Measurements from ENCODE around the gene FERD3L.

The FERD3L gene

DNA sequence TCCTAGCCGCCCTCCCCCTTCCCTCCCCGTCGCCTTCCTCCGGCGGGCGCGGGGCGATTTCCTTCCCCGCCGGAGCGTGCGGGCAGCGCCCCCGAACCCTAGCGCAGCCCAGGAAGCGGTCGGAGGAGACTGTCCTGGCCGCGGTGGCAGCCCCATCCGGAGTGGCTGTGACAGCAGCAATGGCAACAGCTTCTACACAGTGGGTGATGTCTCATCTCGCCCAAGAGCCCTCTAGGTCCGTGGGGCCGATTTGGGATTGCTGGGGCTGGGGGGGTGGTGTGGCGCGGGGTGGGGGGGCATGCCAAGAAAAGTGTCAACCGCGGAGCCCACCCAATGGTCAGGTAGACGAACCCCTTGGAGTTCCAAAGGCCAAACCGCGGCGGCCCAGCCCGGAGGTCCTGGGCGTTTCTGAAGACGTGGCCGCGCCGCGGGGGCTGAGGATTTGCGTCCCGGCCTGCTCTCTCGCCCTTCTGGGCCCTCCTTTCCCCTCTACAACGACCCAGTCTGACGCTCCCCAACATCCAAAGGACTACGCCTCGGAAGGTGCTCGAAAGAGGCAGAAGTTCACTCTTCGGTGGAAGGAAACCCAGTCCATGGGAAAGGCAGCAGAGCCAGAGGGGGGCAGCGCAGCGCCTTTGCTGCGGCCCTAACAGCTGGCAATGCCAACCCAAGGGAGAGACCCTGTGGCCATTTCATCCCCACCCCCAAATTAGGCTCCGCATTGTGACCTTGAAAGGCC lies 27.2 kb downstream of the FERD3L start:
- no peak for DNase-seq
- in situ Hi-C loops (cut with MboI; ENCODE audit: low pct_unique_long_range_greater_than_20kb, low sequenced_read_pairs): no loop called here

DNA sequence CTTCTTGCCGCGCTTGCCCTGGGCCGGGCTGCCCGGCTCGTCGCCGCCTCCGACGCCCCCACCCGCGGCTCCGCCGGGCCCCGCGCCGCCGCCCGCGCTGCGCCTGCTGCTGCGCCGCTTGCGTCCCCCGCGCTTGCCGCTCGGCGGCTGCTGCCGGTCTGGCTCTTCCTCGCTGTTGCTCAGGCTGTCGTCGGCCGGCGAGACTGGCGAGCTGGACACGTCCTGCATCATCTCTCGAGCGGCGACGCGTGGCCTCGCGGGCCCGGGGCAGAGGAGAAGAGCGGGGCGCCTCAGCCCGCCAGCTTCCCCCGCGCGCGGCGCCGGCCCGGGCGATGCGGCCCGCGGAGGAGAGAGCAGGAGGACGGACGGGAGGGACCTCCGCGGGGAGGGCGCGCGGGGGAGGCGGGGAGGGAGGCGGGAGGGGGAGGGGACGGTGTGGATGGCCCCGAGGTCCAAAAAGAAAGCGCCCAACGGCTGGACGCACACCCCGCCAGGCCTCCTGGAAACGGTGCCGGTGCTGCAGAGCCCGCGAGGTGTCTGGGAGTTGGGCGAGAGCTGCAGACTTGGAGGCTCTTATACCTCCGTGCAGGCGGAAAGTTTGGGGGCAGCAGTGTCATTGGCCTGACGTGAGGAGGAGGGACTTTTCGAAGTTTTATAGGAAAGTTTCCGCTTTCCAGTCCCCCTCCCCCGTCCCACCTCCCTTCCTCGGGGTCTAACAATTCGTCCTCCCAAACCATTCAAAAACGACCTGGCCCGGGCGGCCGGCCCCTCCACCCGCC lies 27.9 kb downstream of the FERD3L start, which contains the start of gene TWIST1:
TWIST1 (minus strand) TSS at position 546 of the 779 bp plus-strand sequence; CDS start at position 231, 315 bp downstream.
- in situ Hi-C loops (cut with MboI; ENCODE audit: low pct_unique_long_range_greater_than_20kb, low sequenced_read_pairs): no loop called here
- peak; percentile 82 for DNase-seq

DNA sequence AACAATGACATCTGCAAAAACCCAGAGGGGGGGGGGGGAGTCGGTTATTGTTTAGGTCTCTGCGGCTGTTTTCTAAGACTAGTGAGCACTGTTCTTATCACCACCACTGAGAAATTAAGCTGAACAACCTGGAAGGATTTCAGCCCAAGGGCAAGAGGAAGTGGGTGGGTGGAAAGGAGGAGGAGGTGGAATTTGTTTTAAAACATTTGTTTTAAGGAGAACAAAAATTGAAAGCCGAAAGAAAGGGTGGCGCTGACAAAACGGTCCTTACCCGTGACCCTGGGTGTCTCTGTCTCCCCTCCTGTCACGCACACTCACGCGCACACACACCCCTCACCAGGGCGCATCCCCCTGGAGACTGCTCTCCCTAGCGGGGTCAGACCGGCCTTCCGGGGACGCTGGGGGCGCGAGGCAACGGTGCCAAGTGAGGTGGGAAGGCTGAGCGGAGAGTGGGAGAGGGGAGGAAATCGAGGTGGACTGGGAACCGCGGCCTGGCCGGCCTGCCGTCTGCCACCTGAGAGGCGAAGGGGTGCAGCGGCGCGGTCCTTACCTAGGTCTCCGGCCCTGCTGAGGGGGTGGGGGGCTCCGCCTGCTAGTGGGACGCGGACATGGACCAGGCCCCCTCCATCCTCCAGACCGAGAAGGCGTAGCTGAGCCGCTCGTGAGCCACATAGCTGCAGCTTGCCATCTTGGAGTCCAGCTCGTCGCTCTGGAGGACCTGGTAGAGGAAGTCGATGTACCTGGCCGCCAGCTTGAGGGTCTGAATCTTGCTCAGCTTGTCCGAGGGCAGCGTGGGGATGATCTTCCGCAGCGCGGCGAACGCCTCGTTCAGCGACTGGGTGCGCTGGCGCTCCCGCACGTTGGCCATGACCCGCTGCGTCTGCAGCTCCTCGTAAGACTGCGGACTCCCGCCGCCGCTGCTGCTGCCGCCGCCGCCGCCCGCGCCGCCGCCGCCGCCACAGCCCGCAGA lies 28.8 kb downstream of the FERD3L start:
- DNase-seq: peak; percentile 67
- in situ Hi-C loops (cut with MboI; ENCODE audit: low pct_unique_long_range_greater_than_20kb, low sequenced_read_pairs): no loop called here

DNA sequence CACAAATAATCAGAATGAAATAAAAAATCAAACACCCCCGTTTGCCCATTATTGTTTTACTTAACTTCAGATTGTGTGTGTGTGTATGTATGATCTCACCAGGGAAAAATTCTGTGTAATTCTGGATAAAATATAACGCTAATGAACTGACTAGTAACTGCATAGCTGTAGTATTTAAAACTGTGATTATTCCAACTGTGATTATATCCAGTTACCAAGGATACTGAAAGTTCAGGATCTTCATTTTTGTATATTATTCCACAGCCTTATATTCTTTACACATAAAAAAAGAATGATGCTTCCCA lies 30.7 kb downstream of the FERD3L start:
- in situ Hi-C loops (cut with MboI; ENCODE audit: low pct_unique_long_range_greater_than_20kb, low sequenced_read_pairs): no loop called here
- no peak for DNase-seq

DNA sequence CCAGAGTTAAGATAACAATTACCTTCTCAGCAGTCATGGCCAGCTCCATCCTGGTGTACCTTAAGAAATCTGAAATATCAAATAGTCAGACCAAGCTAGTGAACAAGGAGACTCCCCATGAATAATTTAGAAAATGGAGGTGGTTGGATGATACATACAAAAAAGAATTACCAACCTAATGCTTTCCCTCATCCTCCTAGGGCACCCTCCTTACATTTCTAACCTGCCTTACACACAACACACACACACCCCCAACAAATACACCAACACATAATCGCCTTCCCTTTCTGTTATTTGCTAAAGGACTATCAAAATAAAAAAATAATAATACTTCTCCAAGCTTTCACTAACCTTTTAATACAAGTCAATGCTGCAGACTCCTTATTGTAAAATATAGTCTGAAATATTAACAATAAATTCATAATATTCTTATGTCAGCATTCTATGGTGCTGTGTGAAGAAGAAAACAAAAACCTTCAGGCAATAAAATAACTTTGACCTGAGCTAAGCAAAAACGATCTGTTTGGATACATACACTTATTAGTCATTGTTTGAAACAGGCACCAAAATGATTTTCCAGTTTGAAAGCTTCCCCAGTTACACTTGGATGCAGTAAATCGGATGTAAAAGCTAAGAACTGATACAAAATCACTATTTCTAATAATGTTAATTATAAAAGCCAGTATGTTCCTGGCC lies 31.2 kb downstream of the FERD3L start:
- in situ Hi-C loops (cut with MboI; ENCODE audit: low pct_unique_long_range_greater_than_20kb, low sequenced_read_pairs): no loop called here
- DNase-seq: no peak

DNA sequence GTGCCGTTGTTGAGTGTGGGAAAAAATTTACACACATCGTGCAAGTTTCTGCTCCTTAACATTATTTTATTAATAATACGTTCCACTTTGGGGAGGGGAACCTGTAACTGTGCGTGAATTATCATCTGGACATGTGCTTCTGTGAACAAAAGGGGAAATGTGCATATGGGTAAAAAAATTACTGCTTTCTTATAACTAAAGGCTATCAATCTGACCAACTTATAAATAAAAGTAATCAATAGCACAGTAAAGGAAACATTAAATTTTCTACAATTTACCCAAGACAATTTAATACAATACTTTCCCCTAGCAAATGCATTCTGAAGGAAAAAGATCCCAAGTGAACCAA lies 32.2 kb downstream of the FERD3L start:
- in situ Hi-C loops (cut with MboI; ENCODE audit: low pct_unique_long_range_greater_than_20kb, low sequenced_read_pairs): no loop called here
- no peak for DNase-seq

DNA sequence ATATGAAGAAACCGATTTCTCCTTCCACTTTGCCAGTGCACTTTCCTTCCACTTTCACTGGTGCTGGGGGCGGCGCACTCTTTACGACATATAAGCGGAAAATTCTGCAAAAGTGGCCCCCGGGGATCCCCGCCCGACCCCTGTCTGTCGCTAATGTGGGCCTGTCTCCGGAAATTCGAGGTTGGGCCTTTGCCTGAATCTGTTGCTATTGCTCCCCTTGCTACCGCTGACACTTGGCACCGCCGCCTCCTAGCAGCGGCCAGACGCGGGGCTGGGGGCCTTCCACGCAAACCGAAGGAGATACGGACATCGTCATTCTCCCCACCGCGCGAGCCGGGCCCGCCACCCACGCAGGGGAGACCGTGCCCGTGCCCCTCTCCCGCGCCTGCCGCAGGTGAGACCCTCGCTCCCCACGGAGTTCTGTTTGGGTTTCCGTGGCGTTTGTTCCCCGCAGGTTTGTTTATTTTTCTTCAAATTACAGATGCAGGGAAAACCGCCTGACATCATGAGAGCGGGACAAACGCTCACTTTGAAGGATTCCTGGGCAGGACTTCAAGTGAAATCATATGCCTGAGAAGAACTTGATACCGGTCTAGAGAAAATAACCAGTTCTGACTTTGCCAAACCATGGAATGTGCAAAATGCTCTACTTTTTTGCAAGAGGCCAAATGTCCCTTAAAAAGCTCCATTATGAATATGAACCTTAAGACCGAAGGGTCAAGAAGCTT lies 32.8 kb downstream of the FERD3L start:
- in situ Hi-C loops (cut with MboI; ENCODE audit: low pct_unique_long_range_greater_than_20kb, low sequenced_read_pairs): no loop called here
- no peak for DNase-seq

DNA sequence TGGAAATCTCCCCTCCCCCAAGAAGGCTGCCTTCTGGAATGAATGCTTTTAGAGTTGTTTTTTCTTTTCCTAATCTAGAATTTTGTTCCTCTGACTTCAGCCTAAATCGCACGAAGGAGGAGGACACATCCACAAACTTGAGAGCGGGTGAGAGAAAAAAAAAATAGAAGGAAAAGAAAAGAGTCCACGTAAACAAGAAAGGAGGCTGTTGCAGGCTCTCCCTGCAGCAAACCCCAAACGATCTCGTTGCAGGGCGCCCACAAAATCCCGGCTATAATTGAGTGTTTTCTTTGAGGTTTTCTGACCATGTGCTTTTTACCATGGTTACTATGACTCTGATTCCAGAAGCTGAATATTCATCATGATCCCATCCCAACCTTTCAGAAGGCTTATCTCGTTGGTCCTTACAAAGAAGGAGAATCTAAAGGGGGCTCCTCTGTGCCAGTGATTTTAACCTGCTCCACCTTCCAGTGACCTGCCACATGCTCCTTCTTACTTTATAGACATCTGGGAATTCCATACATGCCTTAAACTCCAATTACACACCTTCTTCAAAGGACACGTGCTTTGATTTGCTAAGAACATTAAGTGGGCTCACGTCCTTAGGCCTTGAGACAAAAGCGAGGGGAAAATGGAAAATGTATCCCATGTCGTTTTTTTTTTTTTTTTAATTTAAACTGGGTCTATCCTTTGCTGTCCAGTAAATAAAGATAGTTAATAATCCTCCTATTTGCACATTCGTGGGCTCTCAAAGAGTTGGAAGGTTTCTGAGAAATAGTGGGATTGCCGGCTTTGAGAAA lies 33.5 kb downstream of the FERD3L start:
- in situ Hi-C loops (cut with MboI; ENCODE audit: low pct_unique_long_range_greater_than_20kb, low sequenced_read_pairs): no loop called here
- no peak for DNase-seq

DNA sequence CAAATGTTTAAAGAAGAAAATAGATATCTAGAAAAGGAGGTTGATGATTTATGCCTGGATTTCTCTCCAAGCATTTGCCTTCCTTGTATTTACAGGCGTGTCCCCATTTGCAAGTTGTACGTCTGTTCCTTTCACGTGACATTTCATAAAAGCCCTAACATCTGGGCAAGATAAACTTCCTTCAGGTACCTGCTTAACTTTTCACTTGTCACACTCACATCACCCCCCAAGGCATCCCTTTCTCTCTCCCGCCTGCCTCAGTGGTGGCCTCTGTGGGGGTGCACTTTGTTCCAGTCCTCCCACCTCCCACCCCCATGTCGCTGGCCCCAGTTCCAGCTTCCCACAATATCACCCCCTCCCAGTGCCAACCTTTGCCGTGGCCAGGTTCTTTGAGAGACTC lies 34.4 kb downstream of the FERD3L start:
- no peak for DNase-seq
- in situ Hi-C loops (cut with MboI; ENCODE audit: low pct_unique_long_range_greater_than_20kb, low sequenced_read_pairs): no loop called here

DNA sequence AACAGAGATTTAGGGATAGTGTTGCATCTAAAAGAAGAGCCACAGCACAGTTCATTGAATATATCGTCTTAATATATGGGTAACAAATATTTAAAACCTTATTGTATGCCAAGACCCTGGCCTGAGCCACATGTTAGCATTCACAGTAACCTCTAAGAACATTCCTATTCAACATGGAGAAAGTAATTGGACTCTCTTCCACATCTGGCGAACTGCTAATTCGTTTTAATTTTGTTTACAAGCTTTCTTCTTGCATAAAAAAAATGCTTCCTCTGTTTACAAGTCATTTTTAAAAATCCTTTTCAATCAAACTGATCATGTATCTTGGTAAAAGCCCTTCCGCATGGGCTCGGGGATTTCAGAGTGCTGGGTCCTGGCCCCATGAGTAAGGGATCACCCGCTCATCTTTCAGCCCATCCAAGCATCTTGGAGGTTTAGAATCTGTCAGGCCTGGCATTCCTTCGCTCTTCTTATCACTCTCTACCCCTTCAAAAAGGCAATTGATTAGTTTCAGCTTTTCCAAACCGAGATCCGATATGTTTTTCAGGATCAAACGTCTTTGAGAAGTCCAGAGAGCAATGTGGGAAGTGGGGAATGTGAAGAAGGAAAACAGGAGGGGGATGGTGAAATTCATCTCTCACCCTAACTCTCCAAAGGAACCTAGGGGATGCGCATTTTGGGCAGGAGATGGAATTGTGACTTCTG lies 35.0 kb downstream of the FERD3L start:
- in situ Hi-C loops (cut with MboI; ENCODE audit: low pct_unique_long_range_greater_than_20kb, low sequenced_read_pairs): no loop called here

DNA sequence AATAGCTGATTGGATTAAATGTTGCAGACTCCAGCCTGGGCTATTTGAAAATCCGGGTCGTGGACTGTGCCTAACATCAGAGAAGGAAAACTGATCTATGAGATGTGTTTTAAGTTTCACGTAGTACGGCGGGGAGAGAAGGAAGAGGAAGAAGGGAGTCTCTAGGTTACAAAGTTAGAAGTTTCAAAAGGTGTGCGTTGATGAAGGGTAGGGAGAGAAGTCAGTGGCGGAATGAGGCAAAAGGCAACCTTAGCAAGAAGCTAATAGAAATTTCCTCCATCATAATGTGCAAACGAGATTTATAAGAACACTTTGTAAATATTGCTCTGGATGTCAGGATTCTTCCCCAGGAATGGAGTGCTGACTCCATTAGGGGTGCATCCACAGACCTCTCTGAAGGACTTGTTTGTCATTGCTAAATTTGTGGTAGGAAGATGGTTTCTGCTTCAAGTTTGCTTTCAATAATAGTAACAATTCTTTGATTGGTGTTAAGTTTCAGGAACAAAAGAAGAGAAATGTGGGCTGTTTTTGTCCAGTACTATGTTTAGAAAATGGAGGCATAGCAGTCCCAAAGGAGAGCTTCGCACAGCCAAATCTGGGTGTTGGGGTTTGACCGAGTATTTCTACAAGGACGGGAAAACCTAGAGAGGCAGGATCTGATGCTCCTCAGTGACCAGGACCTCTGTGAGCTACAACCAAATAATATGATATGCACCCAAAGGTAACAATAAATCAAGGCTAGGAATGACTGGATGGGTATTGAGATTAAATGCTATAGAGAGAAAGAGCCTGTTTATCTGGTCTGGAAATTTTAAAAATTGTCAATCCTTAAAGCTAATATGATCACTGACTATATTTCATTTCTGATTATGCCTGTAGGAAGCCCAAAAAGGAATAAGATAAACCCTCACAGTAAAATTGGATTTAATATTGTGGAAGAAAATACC lies 35.9 kb downstream of the FERD3L start:
- in situ Hi-C loops (cut with MboI; ENCODE audit: low pct_unique_long_range_greater_than_20kb, low sequenced_read_pairs): no loop called here
- no peak for DNase-seq

More for the DNA sequence above, 35.0 kb downstream of the FERD3L start:
- DNase-seq: no peak

DNA sequence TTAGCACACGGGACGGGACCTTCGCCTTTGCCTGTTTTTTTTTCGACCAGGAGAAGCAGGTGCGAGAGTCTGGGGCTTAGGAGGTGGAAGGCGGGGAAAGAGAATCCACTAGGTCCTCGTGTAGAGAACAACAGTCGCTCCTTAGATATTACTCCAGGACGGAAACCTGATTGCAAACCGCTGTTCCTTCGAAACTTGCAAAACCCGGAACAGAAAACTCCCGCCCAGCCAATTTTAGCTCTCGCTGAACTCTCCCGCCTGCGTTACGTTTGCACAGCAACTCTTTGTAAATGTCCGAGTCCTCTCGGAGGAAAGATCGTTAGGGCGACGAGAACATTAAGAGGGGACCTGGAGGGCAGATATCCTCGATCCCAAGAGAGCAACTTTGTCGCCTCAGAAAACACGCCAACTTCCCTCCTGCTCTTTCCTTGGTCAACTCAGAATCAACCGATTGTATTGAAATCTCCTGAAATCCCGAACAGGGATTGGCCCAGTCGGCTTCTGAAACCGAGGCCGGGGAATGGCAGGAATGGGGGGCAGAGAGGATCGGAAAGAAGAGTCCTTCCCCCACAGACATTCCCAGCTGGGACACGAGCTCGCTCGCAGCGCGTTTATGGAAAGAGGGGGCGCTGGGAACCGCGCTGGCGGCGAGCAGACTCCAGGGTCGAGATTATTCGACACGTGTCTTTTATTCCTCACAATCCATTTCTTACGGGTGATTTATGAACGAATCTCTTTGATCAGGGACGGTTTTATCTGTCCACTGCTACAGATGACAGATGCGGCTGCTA lies 37.7 kb downstream of the FERD3L start:
- in situ Hi-C loops (cut with MboI; ENCODE audit: low pct_unique_long_range_greater_than_20kb, low sequenced_read_pairs): no loop called here
- DNase-seq: peak; percentile 40

DNA sequence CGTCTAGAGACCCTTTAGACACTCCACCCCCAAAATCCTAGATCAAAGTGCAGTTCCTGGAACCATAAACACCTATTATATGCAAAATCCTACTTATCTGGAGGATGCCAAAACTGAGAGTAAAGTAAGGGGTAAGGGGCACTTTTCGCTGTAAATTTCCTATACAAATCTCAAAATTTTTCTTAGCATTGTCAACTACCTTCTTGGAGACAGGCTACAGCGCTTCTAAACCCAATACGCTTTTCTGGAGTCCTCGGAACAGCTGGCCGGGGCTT lies 38.2 kb downstream of the FERD3L start:
- in situ Hi-C loops (cut with MboI; ENCODE audit: low pct_unique_long_range_greater_than_20kb, low sequenced_read_pairs): no loop called here
- DNase-seq: no peak

DNA sequence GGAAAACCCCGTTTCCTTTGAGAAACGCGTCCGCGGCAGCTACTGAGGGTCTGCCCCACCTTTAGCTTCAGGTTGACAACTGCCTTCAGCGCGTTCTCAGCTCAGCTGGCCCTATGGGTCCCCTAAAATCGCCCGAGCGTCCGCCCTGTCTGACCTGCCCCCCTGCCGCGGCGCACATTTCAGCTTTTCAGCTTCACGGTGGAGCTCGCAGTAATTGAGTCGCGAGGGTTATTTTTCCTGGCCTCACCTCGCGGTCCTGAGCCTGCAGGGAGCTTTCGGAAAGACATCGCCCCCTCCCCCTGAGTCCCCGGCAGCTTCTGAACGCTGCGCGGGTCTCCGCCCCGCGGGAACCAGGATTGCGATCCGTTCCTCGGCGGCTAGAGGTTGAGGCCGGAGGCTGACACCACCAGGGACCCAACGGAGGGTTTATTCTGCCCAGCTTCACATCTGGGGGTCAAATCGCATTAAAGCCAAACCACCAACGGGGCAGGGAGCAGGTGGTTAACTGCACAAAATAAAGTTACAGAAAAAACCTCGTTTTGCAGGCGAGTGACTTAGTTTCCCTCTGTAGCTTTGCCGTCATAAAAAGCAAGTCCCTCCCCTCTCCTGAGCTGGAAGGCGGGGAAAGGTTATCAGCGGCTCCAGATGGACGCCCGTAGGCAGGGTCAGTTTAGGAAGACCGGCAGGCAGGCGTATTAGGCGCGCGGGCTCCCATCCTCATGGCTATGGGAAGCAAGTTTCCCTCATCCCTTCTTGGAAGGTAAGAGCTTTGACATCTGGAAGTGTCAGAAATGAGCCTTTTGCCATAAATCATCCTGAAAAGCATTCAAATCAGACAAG lies 38.8 kb downstream of the FERD3L start:
- no peak for DNase-seq
- in situ Hi-C loops (cut with MboI; ENCODE audit: low pct_unique_long_range_greater_than_20kb, low sequenced_read_pairs): no loop called here

DNA sequence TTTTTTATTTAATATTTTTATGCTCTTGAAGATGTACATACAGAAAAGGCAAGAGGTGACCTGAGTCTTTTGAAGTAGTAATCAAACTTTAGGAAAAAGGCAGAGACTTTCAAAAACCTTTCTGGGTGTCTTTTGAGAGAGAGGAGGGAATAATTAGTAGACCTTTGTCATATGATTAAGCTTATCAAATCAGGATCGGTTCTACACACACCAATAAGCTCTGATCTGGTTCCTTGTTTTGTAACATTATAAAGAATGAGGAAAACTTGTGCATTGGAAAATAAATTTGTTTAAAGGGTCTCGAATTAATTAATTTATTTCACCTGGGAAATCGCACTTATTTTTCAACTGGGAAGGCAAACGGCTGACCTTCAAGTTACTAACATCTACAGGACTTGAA lies 39.7 kb downstream of the FERD3L start:
- in situ Hi-C loops (cut with MboI; ENCODE audit: low pct_unique_long_range_greater_than_20kb, low sequenced_read_pairs): no loop called here
- no peak for DNase-seq
